HG03039 (cell line): ENCODE results near the gene WIPI1.
"Not testable (repeated sequence)": the region's sequence is repeated elsewhere in the genome, so short reads cannot be mapped to it uniquely, and the experiment has no call there.

Experiments used
- ATAC-seq: cut with Tn5 transposase; IDR thresholded peaks from one replicate; pipeline ENCODE4 v1.9.1; 2021; ENCODE audit warnings: mild to moderate bottlenecking, moderate library complexity; ENCODE audit not compliant: unreplicated experiment

WIPI1 gene

DNA sequence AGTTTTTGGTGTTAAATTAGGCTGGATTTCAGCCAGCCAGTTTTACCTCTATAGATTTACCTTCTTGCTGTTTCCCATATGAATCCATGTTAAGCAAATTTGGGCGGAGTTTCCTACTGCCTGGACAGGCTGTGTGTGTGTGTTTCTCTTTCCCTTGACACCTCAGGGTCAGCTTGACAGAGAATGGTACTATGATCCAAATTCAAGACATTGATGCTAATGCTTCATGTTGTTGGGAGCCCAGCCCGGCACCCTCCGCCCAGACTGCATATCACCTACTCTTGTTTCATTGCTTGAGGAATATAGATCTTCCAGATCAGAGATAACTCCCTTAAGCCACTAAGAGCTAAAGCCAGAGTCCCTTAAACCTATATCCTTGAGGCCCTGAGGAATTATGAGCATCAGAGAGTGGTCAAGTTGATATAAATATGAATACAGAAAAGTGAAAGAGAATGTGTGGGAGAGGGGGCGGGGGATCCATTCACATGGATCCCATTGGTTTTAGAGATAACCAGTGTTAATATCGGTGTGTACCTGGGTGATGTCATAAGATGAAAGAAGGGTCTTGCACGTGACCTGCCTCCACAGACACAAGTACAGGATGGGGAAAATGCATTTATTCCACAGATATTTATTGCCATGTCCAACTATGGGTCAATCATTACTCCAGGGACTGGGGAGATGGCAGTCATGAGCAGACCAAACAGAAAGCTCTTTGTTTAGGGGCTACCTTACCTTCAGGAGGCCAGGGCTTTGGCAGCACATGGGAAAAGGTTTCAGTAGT is 69.7 kb downstream of the WIPI1 start:
- no peak for ATAC-seq

GRCh38 chr17:68385490-68386215 is 71.6 kb downstream of the WIPI1 start:
- ATAC-seq: no peak

GRCh38 chr17:68384941-68385340 is 72.4 kb downstream of the WIPI1 start:
- no peak for ATAC-seq

DNA sequence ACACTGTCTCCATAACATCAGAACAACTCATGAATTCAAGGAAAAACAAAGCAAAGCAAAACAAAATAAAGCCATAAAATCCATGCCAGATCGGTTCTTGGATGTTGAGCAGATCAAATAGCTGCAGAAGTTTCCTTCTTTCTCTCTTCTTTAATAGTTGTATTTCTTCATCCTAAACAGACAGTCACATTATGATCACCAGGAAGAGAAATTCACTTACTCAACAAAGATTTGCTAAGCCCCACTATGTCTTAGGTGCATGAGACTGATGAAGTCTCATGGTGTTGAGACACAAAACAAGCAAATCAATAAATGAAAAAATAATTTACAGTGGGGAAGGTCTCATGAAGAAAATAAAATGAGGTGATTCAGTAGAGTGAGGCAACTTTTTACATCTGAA is 72.8 kb downstream of the WIPI1 start:
- no peak for ATAC-seq

DNA sequence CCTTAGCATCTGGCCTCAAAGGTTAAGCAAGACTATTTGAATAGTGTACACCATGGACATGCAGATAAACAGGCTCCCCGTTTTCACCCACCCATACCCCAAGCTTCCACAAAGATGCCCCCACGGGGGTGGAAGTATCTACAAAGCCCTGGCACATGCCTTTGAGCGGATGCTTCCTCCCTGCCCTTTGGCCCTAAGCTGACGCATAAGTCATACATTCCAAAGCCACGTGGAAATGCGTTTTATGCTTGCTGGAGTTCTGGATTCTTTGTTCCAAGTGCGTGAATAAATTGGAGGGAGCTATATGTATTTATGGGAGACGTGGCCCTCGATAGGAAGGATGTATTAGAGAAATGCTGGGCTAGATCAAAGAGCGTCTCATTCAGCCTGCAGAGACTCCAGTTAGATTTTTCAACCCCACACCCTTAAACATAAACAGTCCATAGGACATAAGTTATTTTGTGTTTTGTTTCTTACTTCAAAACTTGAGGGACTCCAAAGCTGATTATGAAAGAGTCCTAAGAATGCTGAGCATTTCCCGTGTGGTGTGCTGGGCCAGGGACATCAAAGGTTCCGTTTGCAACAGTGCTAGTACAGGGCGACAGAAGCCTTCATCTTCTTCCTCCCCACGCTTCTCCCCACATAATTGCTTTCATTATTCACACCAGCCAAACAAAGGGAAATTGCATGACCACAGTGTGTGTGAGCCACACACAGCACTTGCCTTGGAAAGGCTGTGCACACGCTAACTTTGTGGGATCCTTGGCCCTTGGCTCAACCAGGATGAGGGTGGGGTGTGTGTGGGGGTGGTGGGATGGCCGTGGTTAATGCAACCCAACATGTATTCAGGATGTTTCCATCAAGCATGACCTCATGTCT is 73.6 kb downstream of the WIPI1 start:
- ATAC-seq: no peak

DNA sequence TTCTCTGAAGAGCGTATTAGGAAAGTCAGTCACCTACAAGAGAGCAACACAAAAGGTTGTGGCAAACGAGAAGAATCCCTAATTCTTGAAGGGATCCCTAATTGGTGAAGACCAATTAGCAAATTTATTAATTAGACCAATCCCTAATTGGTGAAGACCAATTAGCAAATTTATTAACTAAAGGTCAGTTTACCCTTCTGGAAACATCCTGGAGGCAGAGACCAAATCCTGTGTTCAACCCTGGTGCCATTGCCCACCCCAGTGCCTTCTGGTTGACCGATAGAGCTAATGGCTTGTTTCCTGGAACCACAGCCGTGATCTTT is 74.2 kb downstream of the WIPI1 start:
- ATAC-seq: no peak

GRCh38 chr17:68382582-68383085 is 74.7 kb downstream of the WIPI1 start:
- no peak for ATAC-seq

DNA sequence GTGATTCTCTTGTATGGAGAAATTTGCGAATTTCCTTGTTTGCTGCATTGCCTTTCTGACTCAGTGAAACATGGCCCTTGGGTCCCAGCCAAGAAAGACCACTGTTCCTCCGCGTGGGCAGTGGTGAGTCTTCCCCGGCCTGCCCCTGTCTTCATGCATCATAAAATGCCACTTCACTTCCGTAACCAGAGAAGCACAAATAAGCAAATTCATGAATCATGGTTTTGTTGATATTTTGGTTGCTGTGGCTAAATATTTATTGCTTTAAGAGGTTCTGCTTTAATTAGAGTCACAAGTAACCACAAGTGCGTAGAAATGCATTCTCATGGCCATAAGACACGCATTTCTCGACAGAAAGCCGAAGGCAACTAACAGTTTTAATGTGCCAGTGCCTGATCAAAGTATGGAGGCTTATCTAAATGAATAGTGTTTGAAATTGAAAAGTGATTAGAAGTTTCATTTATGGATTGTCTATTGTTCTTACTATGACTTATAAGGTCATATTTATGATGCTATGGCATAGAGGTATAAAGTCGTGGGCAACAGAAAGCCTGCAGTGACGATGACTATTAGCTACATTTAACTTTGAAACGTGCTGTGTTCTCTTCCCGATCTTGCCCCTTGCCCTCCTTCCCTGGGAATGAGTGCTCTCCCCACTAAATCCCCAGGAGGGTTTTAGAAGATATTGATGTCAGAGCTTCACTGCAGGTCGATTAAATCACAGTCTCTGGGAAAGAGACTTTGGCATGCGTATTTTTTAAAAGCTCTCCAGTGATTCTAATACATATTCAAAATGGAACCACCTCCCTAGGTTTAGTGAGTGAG is 76.0 kb downstream of the WIPI1 start:
- ATAC-seq: no peak

DNA sequence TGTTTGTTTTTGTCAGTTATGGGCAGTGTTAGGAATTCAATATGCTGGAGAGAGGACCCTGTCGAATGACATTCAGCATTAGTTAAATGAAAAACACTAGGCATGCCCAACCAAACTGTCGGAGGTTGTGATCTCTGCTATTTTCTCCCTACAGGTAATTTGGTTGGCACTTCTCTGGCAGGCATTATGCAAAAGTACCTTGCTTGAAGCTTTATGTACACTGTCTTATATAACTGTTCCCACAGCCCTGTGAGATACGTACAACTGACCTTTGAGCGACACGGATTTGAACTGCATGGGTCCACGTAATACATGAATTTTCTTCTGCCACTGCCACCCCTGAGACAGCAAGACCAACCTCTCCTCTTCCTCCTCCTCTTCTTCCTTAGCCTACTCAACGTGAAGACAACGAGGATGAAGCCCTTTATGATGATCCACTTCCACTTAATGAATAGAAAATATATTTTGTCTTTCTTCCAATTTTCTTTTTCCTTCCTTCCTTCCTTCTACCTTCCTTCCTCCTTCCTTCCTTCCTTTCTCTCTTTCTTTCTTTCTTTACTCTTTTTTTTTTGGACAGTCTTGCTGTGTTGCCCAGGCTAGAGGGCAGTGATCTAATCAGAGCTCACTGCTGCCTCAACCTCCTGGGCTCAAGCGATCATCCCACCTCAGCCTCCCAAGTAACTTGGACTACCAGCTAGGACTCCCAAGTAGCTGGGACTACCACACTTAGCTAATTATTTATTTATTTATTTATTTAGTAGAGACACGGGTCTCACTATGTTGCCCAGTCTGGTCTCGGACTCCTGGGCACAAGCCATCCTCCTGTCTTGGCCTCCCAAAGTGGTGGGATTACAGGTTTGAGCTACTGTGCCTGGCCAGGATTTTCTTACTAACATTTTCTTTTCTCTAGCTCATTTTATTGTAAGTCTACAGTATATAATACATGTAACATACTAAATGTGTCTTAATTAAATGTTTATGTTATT is 77.3 kb downstream of the WIPI1 start:
- no peak for ATAC-seq

DNA sequence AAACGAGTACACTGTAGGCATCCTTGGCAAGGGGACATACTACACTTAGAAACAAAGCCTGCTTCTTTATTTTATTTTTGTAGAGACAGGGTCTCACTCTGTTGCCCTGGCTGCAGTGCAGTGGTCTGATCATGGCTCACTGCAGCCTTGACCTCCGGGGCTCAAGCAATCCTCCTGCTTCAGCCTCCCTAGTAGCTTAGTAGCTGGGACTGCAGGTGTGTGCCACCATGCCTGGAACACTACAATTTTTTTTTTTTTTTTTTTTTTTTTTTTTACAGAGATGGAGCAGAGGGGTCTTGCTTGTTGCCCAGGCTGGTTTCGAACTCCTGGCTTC is 78.2 kb downstream of the WIPI1 start:
- no peak for ATAC-seq

- no peak for ATAC-seq
Measured at GRCh38 chr17:68378268-68379176, 78.8 kb downstream of the WIPI1 start.

DNA sequence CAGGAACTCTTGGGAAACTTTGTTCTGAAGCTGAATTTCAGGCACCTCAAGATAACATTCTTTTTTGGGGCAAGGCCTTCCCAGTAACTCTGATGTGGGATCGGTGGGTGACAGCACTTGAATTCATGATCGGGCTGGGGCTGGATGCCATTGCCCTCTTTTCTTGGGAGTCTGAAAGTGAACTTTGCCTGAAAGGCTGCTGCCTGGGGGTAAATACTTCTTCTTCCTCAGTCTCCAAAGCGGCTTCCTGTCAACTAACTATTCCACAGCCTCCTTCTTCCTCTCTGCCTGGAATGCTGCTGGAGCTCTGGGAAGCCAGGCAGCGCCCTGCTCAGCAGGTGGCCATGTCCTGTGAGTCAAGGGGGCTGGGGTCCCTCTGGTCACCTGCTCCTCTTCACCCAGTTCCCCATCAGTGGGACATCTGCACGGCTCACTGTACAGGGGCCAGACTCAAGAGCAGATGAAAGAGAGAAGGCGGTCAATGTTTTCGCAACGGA is 79.5 kb downstream of the WIPI1 start:
- ATAC-seq: no peak

GRCh38 chr17:68376178-68376577 is 81.1 kb downstream of the WIPI1 start:
- ATAC-seq: not testable (repeated sequence)

DNA sequence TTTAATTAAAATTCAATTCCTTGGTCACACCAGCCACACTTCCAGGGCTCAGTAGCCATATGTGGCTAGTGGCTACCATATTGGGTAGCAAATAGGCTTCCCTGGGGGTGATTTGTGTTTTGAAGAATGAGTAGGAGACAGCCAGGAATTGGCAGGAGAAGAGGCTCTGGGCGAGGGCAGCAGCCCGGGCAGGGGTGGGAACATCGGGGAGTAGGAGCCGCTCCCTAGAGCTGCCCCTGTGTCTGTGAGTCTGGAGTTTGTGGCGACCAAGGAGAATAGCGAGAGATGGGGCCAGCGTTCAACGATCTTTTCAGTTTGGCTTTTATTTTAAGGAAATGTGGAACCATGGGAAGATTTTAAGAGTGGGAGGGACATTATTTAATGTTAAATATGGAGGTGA is 81.7 kb downstream of the WIPI1 start:
- no peak for ATAC-seq
